Upper lobe of left lung (tissue), 6 donors: Measurements from ENCODE around the gene ADCY6. TPM values are rescaled to one million over a fixed set of nuclear protein-coding genes. Genes with fewer than 3 reads are reported as not detected.

Source experiments
- ATAC-seq, 2 donors: fragments of 200-7000 bp; cut with Tn5 transposase; one replicate each; pipeline ENCODE4 v1.9.1; 2022; ENCODE audit warnings: mild to moderate bottlenecking in 2 of 2, moderate library complexity in 2 of 2; ENCODE audit not compliant: low FRiP score in 2 of 2
- DNase-seq, 2 donors: peaks; one replicate each; pipeline ENCODE4 v3.0.0-alpha.2; 2019 to 2020
- H3K27ac ChIP-seq, 4 donors: fragments of 200-600 bp; sonication (generic); one replicate each; pipeline ENCODE4 v1.5.1; 2016 to 2019
- H3K27me3 ChIP-seq, 4 donors: fragments of 200-600 bp; sonication (generic); one replicate each; pipeline ENCODE4 v1.5.1; 2017 to 2019
- H3K36me3 ChIP-seq, 4 donors: fragments of 200-600 bp; sonication (generic); one replicate each; pipeline ENCODE4 v1.5.1; 2016 to 2019
- H3K4me1 ChIP-seq, 4 donors: fragments of 200-600 bp; sonication (generic); one replicate each; pipeline ENCODE4 v1.5.1; 2018 to 2019
- H3K4me3 ChIP-seq, 4 donors: fragments of 200-600 bp; sonication (generic); one replicate each; pipeline ENCODE4 v1.5.1; 2017 to 2019; ENCODE audit warnings: mild to moderate bottlenecking in 2 of 4, moderate library complexity in 1 of 4
- H3K9me3 ChIP-seq, 4 donors: fragments of 200-600 bp; sonication (generic); one replicate each; pipeline ENCODE4 v1.5.1; 2018 to 2019
- EP300 ChIP-seq, 4 donors: sonication (generic); formaldehyde crosslinking; IDR thresholded peaks; one replicate each; pipeline ENCODE4 v1.5.1; 2017; ENCODE audit warnings: antibody characterized with exemption in 4 of 4, control low read depth in 2 of 4
- POLR2A ChIP-seq, 4 donors: fragments of 450-650 bp; IDR thresholded peaks; one replicate each; pipeline ENCODE4 v1.5.1; 2016 to 2017; ENCODE audit warnings: antibody characterized with exemption in 4 of 4, mild to moderate bottlenecking in 2 of 4
- POLR2AphosphoS5 ChIP-seq, 2 donors: sonication (generic); formaldehyde crosslinking; IDR thresholded peaks; one replicate each; pipeline ENCODE4 v1.5.1; 2017; ENCODE audit warnings: antibody characterized with exemption in 2 of 2
- WGBS, 2 donors: methylation state at CpG; one replicate each; pipeline ENCODE4 v1.1.5; 2017 to 2018; 5-methylcytosine and 5-hydroxymethylcytosine counted together
- small RNA-seq, 4 donors: library from RNA; depleted of rRNA; stranded (forward); fragments of <200 nt; gene quantifications; one replicate each; pipeline ENCODE3, GENCODE V24; 2016
- total RNA-seq, 6 donors: library from RNA; depleted of rRNA in 4 of 6; stranded (reverse); fragments of >200 nt in 4 of 6; gene quantifications; one replicate each; pipeline versions ENCODE4 v1.1.0 to v1.2.1, GENCODE V29; 2016 to 2021
- TF ChIP-seq, protein P1 (sequence below), 6 experiments: fragments of 450-650 bp in 4 of 6; fragments of 200-600 bp in 2 of 6; sonication (generic) in 2 of 6; IDR thresholded peaks; one replicate each; pipeline ENCODE4 v1.5.1; 2016 to 2019; ENCODE audit warnings: antibody characterized with exemption in 6 of 6
- donor health status: DM: no; HTN: no; CAD: no; lungs with moderate emphysema.
- donor health status: DM: no; HTN: yes; CAD: no; lungs with severe emphysema.

The ADCY6 gene
- total RNA-seq, 6 donors from 2014 or later: 26.0 to 113 (median 35.1) TPM

DNA sequence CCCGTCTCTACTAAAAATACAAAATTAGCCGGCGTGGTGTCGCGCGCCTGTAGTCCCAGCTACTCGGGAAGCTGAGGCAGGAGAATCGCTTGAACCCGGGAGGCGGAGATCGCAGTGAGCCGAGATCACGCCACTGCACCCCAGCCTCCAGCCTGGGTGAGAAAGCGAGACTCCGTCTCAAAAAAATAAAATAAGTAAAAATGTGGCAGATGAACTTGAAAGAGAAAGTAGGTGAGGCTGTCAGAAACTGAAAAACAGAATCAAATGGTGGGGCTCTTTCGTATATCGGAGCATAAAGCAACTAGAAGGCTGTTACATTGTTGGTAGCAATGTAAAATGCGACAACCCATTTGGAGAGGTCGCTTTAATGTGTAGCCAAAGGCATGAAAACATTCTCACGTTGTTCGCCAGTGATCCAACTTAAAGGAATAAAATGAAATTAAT, 71.6 kb downstream of the ADCY6 start:
- DNase-seq: no peak
- WGBS, 2 donors: 15% methylated on average over 17 to 21 of the region's 21 CpGs

DNA sequence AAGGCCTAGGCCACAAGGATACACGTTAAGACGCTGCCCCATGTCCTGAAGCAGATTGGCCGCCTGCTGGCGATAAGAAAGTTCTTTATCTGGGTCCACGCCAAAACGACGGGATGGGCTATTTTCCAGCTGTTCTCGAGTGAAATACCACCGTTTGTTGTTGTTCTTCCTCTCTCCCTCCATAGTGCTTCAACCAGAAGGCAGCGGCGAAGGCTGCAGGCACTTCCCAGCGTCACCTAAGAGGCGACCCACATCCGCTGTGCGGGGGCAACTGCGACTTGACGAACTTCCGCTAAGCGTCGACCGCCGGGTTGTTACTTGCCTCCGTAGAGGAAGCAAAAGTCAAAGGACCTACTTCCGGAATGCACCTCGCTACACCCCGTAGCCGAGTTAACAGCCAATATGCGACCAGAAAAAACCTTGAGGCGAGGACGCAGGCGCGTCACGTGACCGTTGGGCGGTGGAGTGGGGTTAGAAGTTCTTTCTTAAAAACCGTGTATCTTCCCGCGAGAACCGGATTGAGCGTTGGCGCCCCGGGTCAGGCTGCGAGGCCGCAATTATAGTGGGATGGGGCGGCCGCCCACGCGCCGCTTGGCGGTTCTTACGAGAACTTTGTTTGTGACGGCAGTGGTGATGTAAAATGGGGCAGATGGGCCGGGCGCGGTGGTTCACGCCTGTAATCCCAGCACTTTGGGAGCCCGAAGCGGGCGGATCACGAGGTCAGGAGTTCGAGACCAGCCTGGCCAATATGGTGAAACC, 72.2 kb downstream of the ADCY6 start, which contains the start of gene CCNT1:
Gene CCNT1, minus strand, starts transcription at position 215 of the 759 bp plus-strand sequence. Its CDS starts 32 bp downstream, at position 183.
- 0% methylated on average over 36 to 59 of the region's 61 CpGs for WGBS, 2 donors
- Histone ChIP-seq H3K27ac (peak within 1 kb of the TSS; percentile 92 to 97 (median 95)), H3K4me3 (peak within 1 kb of the TSS; percentile 59 to 77 (median 66)), H3K4me1 (peaks cover 22 to 39% (median 27%) of the 10 kb centered on the region in 4 donors), H3K36me3 (peaks cover 0 to 29% (median 12%) of the 10 kb centered on the region in 4 donors), H3K27me3 (no peaks in the 10 kb centered on the region), H3K9me3 (peaks cover 0 to 15% (median 8%) of the 10 kb centered on the region in 4 donors)
- TF ChIP-seq, protein P1, sequence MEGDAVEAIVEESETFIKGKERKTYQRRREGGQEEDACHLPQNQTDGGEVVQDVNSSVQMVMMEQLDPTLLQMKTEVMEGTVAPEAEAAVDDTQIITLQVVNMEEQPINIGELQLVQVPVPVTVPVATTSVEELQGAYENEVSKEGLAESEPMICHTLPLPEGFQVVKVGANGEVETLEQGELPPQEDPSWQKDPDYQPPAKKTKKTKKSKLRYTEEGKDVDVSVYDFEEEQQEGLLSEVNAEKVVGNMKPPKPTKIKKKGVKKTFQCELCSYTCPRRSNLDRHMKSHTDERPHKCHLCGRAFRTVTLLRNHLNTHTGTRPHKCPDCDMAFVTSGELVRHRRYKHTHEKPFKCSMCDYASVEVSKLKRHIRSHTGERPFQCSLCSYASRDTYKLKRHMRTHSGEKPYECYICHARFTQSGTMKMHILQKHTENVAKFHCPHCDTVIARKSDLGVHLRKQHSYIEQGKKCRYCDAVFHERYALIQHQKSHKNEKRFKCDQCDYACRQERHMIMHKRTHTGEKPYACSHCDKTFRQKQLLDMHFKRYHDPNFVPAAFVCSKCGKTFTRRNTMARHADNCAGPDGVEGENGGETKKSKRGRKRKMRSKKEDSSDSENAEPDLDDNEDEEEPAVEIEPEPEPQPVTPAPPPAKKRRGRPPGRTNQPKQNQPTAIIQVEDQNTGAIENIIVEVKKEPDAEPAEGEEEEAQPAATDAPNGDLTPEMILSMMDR (IDR thresholded peaks at IDR 0.05): peak in 4 of 6 experiments; percentile 25 to 71 (median 48)
- TF ChIP-seq POLR2AphosphoS5 (IDR thresholded peaks at IDR 0.05) (peak; percentile 97), POLR2A (IDR thresholded peaks at IDR 0.05) (peak in 3 of 4 donors; percentile 64 to 91 (median 87)), EP300 (IDR thresholded peaks at IDR 0.05) (peak in 1 of 4 donors; percentile 91)
- peak; percentile 98 to 100 for ATAC-seq
- peak; percentile 98 for DNase-seq

More for the DNA sequence above, 71.6 kb downstream of the ADCY6 start:
- H3K27me3 ChIP-seq: no peaks in the 10 kb centered on the region
- H3K4me1 ChIP-seq: peaks cover 22 to 36% (median 27%) of the 10 kb centered on the region in 4 donors
- peak overlapping the region; percentile 92 to 97 (median 95) for H3K27ac ChIP-seq
- H3K36me3 ChIP-seq: peaks cover 0 to 23% (median 9%) of the 10 kb centered on the region in 4 donors
- TF ChIP-seq POLR2AphosphoS5 (IDR thresholded peaks at IDR 0.05) (no peak), POLR2A (IDR thresholded peaks at IDR 0.05) (no peak), EP300 (IDR thresholded peaks at IDR 0.05) (no peak)
- TF ChIP-seq, protein P1 (IDR thresholded peaks at IDR 0.05): no peak
- ATAC-seq: no peak
- H3K9me3 ChIP-seq: peaks cover 0 to 15% (median 8%) of the 10 kb centered on the region in 4 donors
- H3K4me3 ChIP-seq: peak overlapping the region; percentile 21 to 77 (median 65)

Small RNAs within 50 kb of the gene (small RNA-seq; reads per million reads assigned to genes)
- gene MIR4701: 0 to 0.11 (median 0) reads per million in 4 donors
- 0 reads per million in 4 donors for gene RF00019

Other genes with a start within 250 kb of the ADCY6 start
- not detected for gene LALBA, start 219.0 kb downstream of the ADCY6 start, total RNA-seq
- 10 to 100 TPM; 13.2 to 60.5 (median 26.3) TPM for gene KANSL2, start 106.9 kb downstream of the ADCY6 start, total RNA-seq
- 10 to 100 TPM; 11.9 to 39.8 (median 26.6) TPM for gene CCNT1, start 72.4 kb downstream of the ADCY6 start, total RNA-seq
- gene CACNB3, start 29.4 kb upstream of the ADCY6 start, total RNA-seq: 10 to 100 TPM in 5 of 6 donors, 1 to 10 TPM in 1; 9.1 to 21.2 (median 14.3) TPM
- gene DDX23, start 63.1 kb upstream of the ADCY6 start, total RNA-seq: 100 to 1,000 TPM in 1 of 6 donors, 10 to 100 TPM in 5; 64.5 to 163 (median 81.8) TPM
- gene RND1, start 76.8 kb upstream of the ADCY6 start, total RNA-seq: 10 to 100 TPM in 4 of 6 donors, 1 to 10 TPM in 2; 7.2 to 23.0 (median 14.2) TPM
- gene FKBP11, start 136.4 kb upstream of the ADCY6 start, total RNA-seq: 10 to 100 TPM in 5 of 6 donors, 1 to 10 TPM in 1; 9.4 to 31.9 (median 19.3) TPM
- gene ARF3, start 168.4 kb upstream of the ADCY6 start, total RNA-seq: 100 to 1,000 TPM in 3 of 6 donors, 10 to 100 TPM in 3; 67.4 to 178 (median 99.2) TPM
- 1 to 10 TPM in 1 of 6 donors, under 1 TPM in 2, not detected in 3; 0.69 to 2.2 (median 0.74) TPM for gene WNT10B, start 182.6 kb upstream of the ADCY6 start, total RNA-seq
- under 1 TPM in 1 of 6 donors, not detected in 5; 0.34 TPM for gene WNT1, start 189.2 kb upstream of the ADCY6 start, total RNA-seq
- gene DDN, start 210.3 kb upstream of the ADCY6 start, total RNA-seq: under 1 TPM in 4 of 6 donors, not detected in 2; 0.13 to 0.30 (median 0.18) TPM
- gene PRKAG1, start 229.7 kb upstream of the ADCY6 start, total RNA-seq: 10 to 100 TPM; 25.1 to 56.5 (median 42.0) TPM